ENCODE measurements around the gene KRT9.
"Not testable (repeated sequence)": the region's sequence is repeated elsewhere in the genome, so short reads cannot be mapped to it uniquely, and the experiment has no call there.

Gene KRT9

DNA sequence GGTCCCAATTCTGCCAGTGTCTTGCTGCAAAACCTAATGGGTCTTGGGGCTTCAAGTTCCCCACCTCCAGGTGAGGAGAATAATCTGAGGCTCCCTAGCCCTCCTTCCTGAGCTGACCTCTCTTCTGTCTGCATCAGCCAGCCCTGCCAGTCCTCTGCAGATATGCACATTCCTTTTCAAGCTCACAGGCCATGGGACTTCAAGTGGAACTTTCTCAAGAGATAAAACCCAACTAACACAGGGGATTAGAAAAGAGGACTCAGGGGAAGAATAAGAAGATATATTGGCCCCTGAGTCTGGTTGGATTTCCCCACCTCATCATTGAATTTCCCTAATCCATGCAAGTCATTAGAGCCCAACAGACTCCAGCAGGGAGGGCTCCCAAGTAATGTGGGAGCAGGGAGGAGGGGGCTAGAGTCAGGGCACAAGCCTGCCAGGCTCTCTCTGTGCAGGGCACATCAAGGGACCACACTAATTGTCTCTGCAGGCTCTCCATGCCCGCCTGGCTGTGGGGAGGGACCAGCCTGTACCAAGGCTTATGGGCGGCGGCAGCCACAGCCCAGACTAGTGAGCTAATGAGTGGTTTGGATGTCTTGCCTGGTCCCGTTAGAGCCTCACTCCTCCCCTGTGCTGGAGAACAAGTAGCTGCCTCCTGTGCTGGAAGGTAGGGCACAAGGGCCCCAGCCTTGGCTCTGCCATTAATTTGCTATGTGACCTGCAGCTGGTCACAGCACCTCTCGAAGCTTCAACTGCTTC lies 13.6 kb upstream of the KRT9 start:
- no peaks in the 10 kb centered on the region for H3K9me3 ChIP-seq (ENCODE audit: control insufficient read depth, insufficient read depth, low read length)
- no peak for DNase-seq (ENCODE audit: low read depth, low spot score)
- no peaks in the 10 kb centered on the region for H3K36me3 ChIP-seq (ENCODE audit: control insufficient read depth, insufficient read depth, low read length)
- H3K27me3 ChIP-seq (ENCODE audit: control insufficient read depth, insufficient read depth, low read length), result no peaks in the 10 kb centered on the region
- no CpG with 5 or more reads among the region's 5 CpGs for whole genome bisulfite sequencing (ENCODE audit: insufficient coverage, insufficient read length)
- no peak overlapping the region for H3K27ac ChIP-seq (ENCODE audit: low read length)
- no peak overlapping the region for H3K4me3 ChIP-seq (ENCODE audit: low read length)
- no peaks in the 10 kb centered on the region for H3K4me1 ChIP-seq (ENCODE audit: control insufficient read depth, insufficient read depth, low read length)

DNA sequence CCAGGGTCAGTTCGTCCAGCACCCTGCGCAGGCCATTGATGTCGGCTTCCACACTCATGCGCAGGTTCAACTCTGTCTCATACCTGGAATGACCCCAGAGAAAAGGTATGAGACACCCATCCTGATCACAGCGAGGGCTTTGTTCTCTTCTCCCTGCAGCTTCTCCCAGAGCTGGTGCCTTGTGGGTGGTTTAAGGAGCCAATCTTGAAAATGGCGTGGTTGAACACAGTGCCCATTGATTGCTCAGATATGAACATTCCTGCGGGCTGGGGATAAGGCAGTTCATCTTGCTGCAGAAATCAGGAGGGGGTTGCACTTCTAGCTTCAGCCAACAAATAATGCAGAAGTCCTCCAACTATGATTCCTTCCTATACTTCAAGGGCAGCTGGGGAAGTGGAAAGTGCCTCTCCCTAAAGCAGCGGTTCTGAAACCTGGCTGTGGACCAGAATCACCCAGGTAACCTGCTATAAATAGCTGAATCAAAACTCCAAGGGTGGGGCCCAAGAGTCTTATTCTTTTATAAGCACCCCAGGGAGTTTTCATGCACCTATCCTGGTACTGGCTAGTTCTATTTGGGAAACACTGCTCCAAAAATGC lies 12.6 kb upstream of the KRT9 start:
- H3K27me3 ChIP-seq (ENCODE audit: control insufficient read depth, insufficient read depth, low read length); H3K4me1 ChIP-seq (ENCODE audit: control insufficient read depth, insufficient read depth, low read length); DNase-seq (ENCODE audit: low read depth, low spot score); H3K27ac ChIP-seq (ENCODE audit: low read length); H3K4me3 ChIP-seq (ENCODE audit: low read length); H3K36me3 ChIP-seq (ENCODE audit: control insufficient read depth, insufficient read depth, low read length); H3K9me3 ChIP-seq (ENCODE audit: control insufficient read depth, insufficient read depth, low read length): not testable (repeated sequence)
- WGBS (ENCODE audit: insufficient coverage, insufficient read length), result no CpG with 5 or more reads among the region's 8 CpGs

DNA sequence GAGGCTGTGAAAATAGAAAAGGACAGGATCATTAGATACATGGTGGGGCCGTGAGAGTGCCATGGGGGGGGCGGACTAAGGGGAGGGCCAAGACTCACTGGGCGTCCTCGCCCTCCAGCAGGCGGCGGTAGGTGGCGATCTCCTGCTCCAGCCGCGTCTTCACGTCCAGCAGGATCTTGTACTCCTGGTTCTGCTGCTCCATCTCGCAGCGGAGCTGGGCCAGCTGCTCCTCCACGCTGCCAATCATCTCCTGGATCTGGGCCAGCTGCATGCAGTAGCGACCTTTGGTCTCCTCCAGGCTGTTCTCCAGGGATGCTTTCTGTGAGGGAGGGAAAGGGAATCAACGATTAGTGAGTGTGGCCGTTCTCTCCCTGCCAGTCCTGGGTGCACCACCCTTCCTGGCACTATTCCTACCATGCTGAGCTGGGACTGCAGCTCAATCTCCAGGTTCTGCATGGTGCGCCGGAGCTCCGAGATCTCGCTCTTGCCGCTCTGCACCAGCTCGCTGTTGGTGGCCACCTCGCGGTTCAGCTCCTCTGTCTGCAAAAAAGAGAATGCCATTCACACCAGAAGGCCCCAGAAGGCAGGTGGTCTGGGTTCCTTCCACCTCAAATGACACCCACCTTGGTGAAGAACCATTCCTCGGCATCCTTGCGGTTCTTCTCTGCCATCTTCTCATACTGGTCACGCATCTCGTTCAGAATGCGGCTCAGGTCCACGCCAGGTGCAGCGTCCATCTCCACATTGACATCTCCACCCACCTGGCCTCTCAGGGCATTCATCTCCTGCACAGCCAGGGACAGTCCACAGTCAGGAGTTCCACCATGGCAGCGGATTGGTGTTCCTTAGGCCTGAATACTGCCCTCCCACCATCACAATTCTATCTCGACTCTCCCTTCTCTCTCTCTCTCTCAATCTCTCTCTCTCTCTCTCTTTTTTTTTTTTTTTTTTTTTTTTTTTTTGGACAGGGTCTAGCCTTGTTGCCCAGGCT lies 11.6 kb upstream of the KRT9 start:
- Histone ChIP-seq H3K4me1 (ENCODE audit: control insufficient read depth, insufficient read depth, low read length) (peaks cover 2% of the 10 kb centered on the region; the same call in 1 of the 2 replicates), H3K27me3 (ENCODE audit: control insufficient read depth, insufficient read depth, low read length) (no peaks in the 10 kb centered on the region), H3K36me3 (ENCODE audit: control insufficient read depth, insufficient read depth, low read length) (no peaks in the 10 kb centered on the region), H3K9me3 (ENCODE audit: control insufficient read depth, insufficient read depth, low read length) (no peaks in the 10 kb centered on the region), H3K4me3 (ENCODE audit: low read length) (no peak overlapping the region), H3K27ac (ENCODE audit: low read length) (no peak overlapping the region)
- 100% methylated on average over 1 of the region's 33 CpGs for WGBS (ENCODE audit: insufficient coverage, insufficient read length)
- DNase-seq (ENCODE audit: low read depth, low spot score), result no peak

DNA sequence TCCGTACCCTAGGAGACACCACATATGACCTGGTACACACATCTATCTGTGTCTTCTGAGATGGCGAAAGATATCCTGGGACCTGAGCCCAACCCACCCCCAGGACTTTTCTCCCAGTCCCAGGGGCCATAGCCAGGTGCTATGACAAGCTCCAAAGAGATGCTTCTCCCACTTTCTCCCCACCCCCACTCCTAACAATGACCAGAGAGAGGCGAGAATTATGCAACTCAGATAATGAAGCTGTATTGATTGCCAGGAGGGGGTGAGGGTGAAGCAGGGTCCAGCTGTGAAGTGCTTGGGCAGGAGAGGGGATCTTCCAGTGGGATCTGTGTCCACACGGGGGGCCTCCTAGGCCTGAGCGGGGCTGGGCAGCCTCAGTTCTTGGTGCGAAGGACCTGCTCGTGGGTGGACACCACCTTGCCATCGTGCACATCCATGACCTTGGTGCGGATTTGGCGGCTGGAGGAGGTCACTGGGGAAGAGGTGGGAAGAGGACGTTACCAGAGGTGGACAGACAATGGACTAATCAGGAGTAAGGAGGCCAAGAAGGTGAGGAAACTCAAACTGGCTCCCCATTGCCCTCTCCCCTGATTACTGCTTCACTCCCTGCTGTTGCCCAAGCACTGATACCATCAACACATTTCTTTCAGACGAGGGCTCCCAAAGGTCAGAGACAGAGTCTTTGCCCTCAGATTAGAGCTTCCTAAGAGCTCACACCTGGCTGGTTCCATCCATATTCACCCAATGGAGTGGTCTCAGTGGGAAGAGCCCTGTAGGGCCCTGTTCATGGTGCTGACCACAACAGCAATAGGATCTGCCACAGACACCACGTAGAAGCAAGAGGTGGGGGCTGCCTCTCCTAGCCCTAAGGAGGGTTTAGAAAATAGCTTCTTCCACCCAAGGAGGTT lies 10.5 kb upstream of the KRT9 start:
- WGBS (ENCODE audit: insufficient coverage, insufficient read length), result no CpG with 5 or more reads among the region's 13 CpGs
- not testable (repeated sequence) for DNase-seq (ENCODE audit: low read depth, low spot score)

DNA sequence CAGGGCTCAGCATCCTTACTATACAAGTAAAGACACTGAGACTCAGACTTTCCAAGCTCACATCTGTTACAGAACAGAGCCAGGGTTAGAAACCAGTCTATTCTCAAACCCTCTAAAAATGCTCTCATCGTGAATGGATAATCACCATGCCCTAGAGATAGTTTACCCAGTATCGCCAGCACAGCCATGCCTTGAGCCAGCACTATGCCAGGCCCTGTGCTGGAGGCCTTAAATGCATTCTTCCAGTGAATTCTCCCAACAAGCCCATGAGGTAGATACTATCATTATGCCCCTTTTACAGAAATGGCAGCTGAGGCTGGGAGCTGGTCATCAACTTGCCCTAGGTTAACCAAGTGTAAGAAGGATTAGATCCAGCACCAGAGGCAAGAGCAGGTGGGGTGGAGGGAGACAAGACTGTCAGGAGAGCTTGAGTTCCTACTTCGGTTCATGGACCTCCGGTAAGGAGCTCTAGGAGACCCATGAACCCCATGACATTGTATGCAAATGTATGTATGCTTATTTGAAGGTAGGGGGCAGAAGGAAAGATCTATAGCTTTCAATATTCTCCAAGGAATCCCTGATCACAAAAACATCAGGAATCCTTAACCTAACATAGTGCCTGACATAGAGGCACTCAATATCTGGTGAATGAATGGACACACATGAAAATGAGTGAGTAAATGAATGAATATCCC lies 9.7 kb upstream of the KRT9 start:
- WGBS (ENCODE audit: insufficient coverage, insufficient read length), result no CpG with 5 or more reads among the region's 4 CpGs
- Histone ChIP-seq H3K4me1 (ENCODE audit: control insufficient read depth, insufficient read depth, low read length) (peaks cover 2% of the 10 kb centered on the region; the same call in 1 of the 2 replicates), H3K9me3 (ENCODE audit: control insufficient read depth, insufficient read depth, low read length) (no peaks in the 10 kb centered on the region), H3K36me3 (ENCODE audit: control insufficient read depth, insufficient read depth, low read length) (no peaks in the 10 kb centered on the region), H3K27ac (ENCODE audit: low read length) (no peak overlapping the region), H3K4me3 (ENCODE audit: low read length) (no peak overlapping the region), H3K27me3 (ENCODE audit: control insufficient read depth, insufficient read depth, low read length) (no peaks in the 10 kb centered on the region)
- no peak for DNase-seq (ENCODE audit: low read depth, low spot score)

More for the DNA sequence above, 10.5 kb upstream of the KRT9 start:
- not testable (repeated sequence) for H3K9me3 ChIP-seq (ENCODE audit: control insufficient read depth, insufficient read depth, low read length); H3K4me1 ChIP-seq (ENCODE audit: control insufficient read depth, insufficient read depth, low read length); H3K27me3 ChIP-seq (ENCODE audit: control insufficient read depth, insufficient read depth, low read length); H3K27ac ChIP-seq (ENCODE audit: low read length); H3K36me3 ChIP-seq (ENCODE audit: control insufficient read depth, insufficient read depth, low read length); H3K4me3 ChIP-seq (ENCODE audit: low read length)

DNA sequence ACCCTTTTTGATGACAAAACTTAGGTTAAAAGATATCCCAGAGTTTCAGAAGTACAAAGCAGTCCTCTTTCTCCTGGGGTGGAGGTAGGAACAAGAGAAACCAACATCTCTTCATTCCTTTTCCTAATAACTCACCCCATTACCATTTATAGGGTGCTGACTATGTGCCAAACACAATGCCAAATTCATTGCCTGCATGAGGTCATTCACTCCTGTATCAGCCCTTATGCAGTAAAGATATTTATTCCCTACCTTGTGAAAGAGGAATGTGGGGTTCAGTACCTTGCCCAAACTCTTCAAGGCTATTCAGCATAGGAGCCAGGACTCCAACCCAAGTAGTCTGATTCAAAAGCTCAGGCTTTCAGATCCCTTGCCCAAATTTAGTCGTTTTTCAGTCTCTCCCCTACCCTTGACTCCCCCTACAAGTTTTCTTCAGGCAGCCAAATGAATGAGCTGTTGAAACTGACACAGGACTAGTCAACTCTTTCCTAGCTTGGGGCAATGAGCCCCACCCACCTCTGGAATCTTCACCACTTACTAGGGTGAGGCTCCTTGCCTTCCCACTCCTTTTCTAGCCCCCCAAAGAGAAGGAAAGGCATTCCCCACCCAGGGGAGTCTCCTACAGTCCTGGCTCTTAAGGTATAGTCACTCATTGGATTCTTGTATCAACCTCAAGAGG lies 9.0 kb upstream of the KRT9 start:
- Histone ChIP-seq H3K27me3 (ENCODE audit: control insufficient read depth, insufficient read depth, low read length) (no peaks in the 10 kb centered on the region), H3K4me3 (ENCODE audit: low read length) (no peak overlapping the region), H3K27ac (ENCODE audit: low read length) (no peak overlapping the region), H3K9me3 (ENCODE audit: control insufficient read depth, insufficient read depth, low read length) (no peaks in the 10 kb centered on the region), H3K4me1 (ENCODE audit: control insufficient read depth, insufficient read depth, low read length) (peaks cover 2% of the 10 kb centered on the region; the same call in 1 of the 2 replicates), H3K36me3 (ENCODE audit: control insufficient read depth, insufficient read depth, low read length) (no peaks in the 10 kb centered on the region)
- no peak for DNase-seq (ENCODE audit: low read depth, low spot score)
- no CpG with 5 or more reads among the region's 1 CpG for WGBS (ENCODE audit: insufficient coverage, insufficient read length)

DNA sequence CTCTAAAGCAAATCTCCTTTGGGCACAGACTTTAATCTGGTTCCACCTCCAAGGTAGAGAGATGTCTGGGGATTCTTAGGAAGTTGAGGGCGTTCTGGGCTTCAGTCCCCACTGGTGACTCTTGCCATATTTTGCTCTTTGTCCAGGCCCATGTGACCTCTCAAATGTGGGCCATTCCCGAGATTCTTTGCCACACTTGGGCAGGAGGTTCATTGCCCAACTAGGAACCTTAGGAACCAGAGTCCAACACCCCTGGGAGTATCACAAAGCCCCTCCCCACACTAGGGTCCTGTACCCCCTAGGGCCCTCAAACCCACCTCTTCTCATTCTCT lies 8.4 kb upstream of the KRT9 start:
- Histone ChIP-seq H3K27me3 (ENCODE audit: control insufficient read depth, insufficient read depth, low read length) (no peaks in the 10 kb centered on the region), H3K4me1 (ENCODE audit: control insufficient read depth, insufficient read depth, low read length) (peaks cover 2% of the 10 kb centered on the region; the same call in 1 of the 2 replicates), H3K36me3 (ENCODE audit: control insufficient read depth, insufficient read depth, low read length) (no peaks in the 10 kb centered on the region), H3K9me3 (ENCODE audit: control insufficient read depth, insufficient read depth, low read length) (no peaks in the 10 kb centered on the region), H3K4me3 (ENCODE audit: low read length) (no peak overlapping the region), H3K27ac (ENCODE audit: low read length) (no peak overlapping the region)
- no CpG with 5 or more reads among the region's 2 CpGs for WGBS (ENCODE audit: insufficient coverage, insufficient read length)
- no peak for DNase-seq (ENCODE audit: low read depth, low spot score)

DNA sequence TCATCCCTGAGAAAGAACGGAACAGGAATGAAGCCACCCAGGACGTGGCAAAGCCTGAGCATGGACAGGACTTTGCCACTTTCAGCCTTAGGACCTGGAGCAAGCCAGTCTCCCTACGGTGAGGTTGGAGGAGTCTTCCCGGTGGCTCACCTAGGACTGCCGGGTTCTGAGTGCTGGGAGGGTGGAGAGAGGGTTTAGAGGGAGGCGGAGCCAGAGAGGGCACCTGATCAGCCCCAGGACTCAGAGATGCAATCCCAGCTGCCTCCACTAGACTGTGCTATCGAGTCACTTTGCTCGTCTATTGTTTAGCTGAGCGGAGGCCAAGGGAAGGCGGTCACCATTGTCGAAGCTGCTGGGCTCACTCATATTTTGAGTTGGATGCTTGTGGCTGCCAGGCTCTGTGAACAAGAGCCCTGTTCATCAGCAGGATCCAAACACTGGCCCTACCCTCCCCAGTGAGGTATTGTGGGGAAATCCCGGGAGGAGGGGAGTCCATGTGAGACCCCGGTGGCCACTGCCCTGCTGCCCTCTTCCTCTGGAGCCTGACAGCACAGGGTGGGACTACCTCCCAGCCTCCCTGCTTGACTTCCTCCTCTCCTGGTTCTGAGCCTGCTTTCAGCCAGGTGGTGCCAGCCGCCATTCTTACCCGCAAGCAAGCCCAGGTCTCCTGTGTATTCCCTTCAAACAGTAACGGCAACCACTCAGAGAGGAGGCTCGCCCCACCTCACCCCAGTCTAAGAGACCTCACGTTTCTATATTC lies 7.8 kb upstream of the KRT9 start:
- no CpG with 5 or more reads among the region's 18 CpGs for WGBS (ENCODE audit: insufficient coverage, insufficient read length)
- H3K9me3 ChIP-seq (ENCODE audit: control insufficient read depth, insufficient read depth, low read length), result no peaks in the 10 kb centered on the region
- H3K4me1 ChIP-seq (ENCODE audit: control insufficient read depth, insufficient read depth, low read length), result peaks cover 2% of the 10 kb centered on the region; the same call in 1 of the 2 replicates
- H3K4me3 ChIP-seq (ENCODE audit: low read length), result no peak overlapping the region
- no peaks in the 10 kb centered on the region for H3K36me3 ChIP-seq (ENCODE audit: control insufficient read depth, insufficient read depth, low read length)
- peak; percentile 97 for DNase-seq (ENCODE audit: low read depth, low spot score)
- no peak overlapping the region for H3K27ac ChIP-seq (ENCODE audit: low read length)
- no peaks in the 10 kb centered on the region for H3K27me3 ChIP-seq (ENCODE audit: control insufficient read depth, insufficient read depth, low read length)

Data from iPS DF 6.9 (cell line).